Activated T-helper 17 cell treated with anti-CD3 and anti-CD28 coated beads, Interleukin-2, amount 50 U/mL, for 72 hours (primary cell): ENCODE data around the gene ZNF695. TPM values are rescaled to one million over a fixed set of nuclear protein-coding genes. Genes with fewer than 3 reads are reported as not detected.
"Not testable (repeated sequence)": the region's sequence is repeated elsewhere in the genome, so short reads cannot be mapped to it uniquely, and the experiment has no call there.

Experiments used
- ATAC-seq: fragments of 150-1000 bp; cut with Tn5 transposase; replicated peaks from 2 replicates; pipeline ENCODE4 v1.10.0; 2021; ENCODE audit warnings: mild to moderate bottlenecking, moderate library complexity
- H3K27ac Mint-ChIP-seq: one replicate; pipeline ENCODE4 v1.8.0; 2022; ENCODE audit warnings: mixed read lengths
- H3K27me3 Mint-ChIP-seq: one replicate; pipeline ENCODE4 v1.8.0; 2022; ENCODE audit warnings: mixed read lengths
- H3K36me3 Mint-ChIP-seq: one replicate; pipeline ENCODE4 v1.8.0; 2022; ENCODE audit warnings: low read depth, mild to moderate bottlenecking, mixed read lengths
- H3K4me1 Mint-ChIP-seq: one replicate; pipeline ENCODE4 v1.8.0; 2022; ENCODE audit warnings: mixed read lengths
- H3K4me3 Mint-ChIP-seq: one replicate; pipeline ENCODE4 v1.8.0; 2022; ENCODE audit warnings: mild to moderate bottlenecking, mixed read lengths
- H3K9me3 Mint-ChIP-seq: one replicate; pipeline ENCODE4 v1.8.0; 2022; ENCODE audit warnings: mixed read lengths
- total RNA-seq, 2 donors: library from RNA; stranded (reverse); gene quantifications; one replicate each; pipeline ENCODE4 v1.2.3, GENCODE V29; 2022

ZNF695 gene
- total RNA-seq = under 1 TPM; 0.15 to 0.58 TPM

- Mint-ChIP-seq H3K4me1 (no peaks in the 10 kb centered on the region), H3K9me3 (peaks cover 10% of the 10 kb centered on the region), H3K36me3 (peaks cover 19% of the 10 kb centered on the region), H3K27me3 (peaks cover 22% of the 10 kb centered on the region), H3K27ac (no peak within 1 kb of the TSS), H3K4me3 (peak within 1 kb of the TSS; percentile 68)
- peak; percentile 92 for ATAC-seq
These were observed at the start of gene ZNF695 for GRCh38 chr1:247007511-247008405. Gene ZNF695 (minus strand): TSS chr1:247008057. CDS start chr1:247007908, 149 bp downstream.

- no peaks in the 10 kb centered on the region for H3K4me1 Mint-ChIP-seq
These were observed 48.2 kb upstream of the ZNF695 start for GRCh38 chr1:247056071-247056470.

GRCh38 chr1:247054992-247055415 lies 47.1 kb upstream of the ZNF695 start:
- H3K4me1 Mint-ChIP-seq = no peaks in the 10 kb centered on the region
- H3K9me3 Mint-ChIP-seq = peaks cover 33% of the 10 kb centered on the region
- ATAC-seq = no peak
- no peak overlapping the region for H3K27ac Mint-ChIP-seq
- no peaks in the 10 kb centered on the region for H3K27me3 Mint-ChIP-seq
- H3K36me3 Mint-ChIP-seq = peaks cover 9% of the 10 kb centered on the region
- H3K4me3 Mint-ChIP-seq = no peak overlapping the region

More at GRCh38 chr1:247056071-247056470, 48.2 kb upstream of the ZNF695 start:
- H3K27me3 Mint-ChIP-seq = no peaks in the 10 kb centered on the region
- no peak overlapping the region for H3K4me3 Mint-ChIP-seq
- H3K36me3 Mint-ChIP-seq = peaks cover 9% of the 10 kb centered on the region
- no peak for ATAC-seq
- peaks cover 30% of the 10 kb centered on the region for H3K9me3 Mint-ChIP-seq
- no peak overlapping the region for H3K27ac Mint-ChIP-seq

GRCh38 chr1:247047702-247048101 lies 39.8 kb upstream of the ZNF695 start:
- ATAC-seq = no peak
- no peak overlapping the region for H3K27ac Mint-ChIP-seq
- no peaks in the 10 kb centered on the region for H3K4me1 Mint-ChIP-seq
- no peak overlapping the region for H3K4me3 Mint-ChIP-seq
- peaks cover 5% of the 10 kb centered on the region for H3K36me3 Mint-ChIP-seq
- peaks cover 37% of the 10 kb centered on the region for H3K9me3 Mint-ChIP-seq
- no peaks in the 10 kb centered on the region for H3K27me3 Mint-ChIP-seq

- H3K27me3 Mint-ChIP-seq = no peaks in the 10 kb centered on the region
- peaks cover 9% of the 10 kb centered on the region for H3K36me3 Mint-ChIP-seq
- peaks cover 40% of the 10 kb centered on the region for H3K9me3 Mint-ChIP-seq
- no peak for ATAC-seq
- H3K27ac Mint-ChIP-seq = no peak overlapping the region
- H3K4me1 Mint-ChIP-seq = no peaks in the 10 kb centered on the region
- no peak overlapping the region for H3K4me3 Mint-ChIP-seq
These were observed 39.4 kb upstream of the ZNF695 start for GRCh38 chr1:247047260-247047659.

GRCh38 chr1:247043406-247043805 lies 35.5 kb upstream of the ZNF695 start:
- Mint-ChIP-seq H3K27me3 (no peaks in the 10 kb centered on the region), H3K9me3 (peaks cover 28% of the 10 kb centered on the region), H3K4me3 (no peak overlapping the region), H3K27ac (no peak overlapping the region), H3K36me3 (peaks cover 32% of the 10 kb centered on the region), H3K4me1 (no peaks in the 10 kb centered on the region)
- no peak for ATAC-seq

- H3K27ac Mint-ChIP-seq = no peak overlapping the region
- H3K4me1 Mint-ChIP-seq = no peaks in the 10 kb centered on the region
- ATAC-seq = no peak
- H3K9me3 Mint-ChIP-seq = peaks cover 23% of the 10 kb centered on the region
- H3K4me3 Mint-ChIP-seq = no peak overlapping the region
- peaks cover 60% of the 10 kb centered on the region for H3K36me3 Mint-ChIP-seq
- H3K27me3 Mint-ChIP-seq = no peaks in the 10 kb centered on the region
These were observed 29.9 kb upstream of the ZNF695 start for GRCh38 chr1:247037511-247038320.

- H3K36me3 Mint-ChIP-seq = peaks cover 22% of the 10 kb centered on the region
- peaks cover 28% of the 10 kb centered on the region for H3K9me3 Mint-ChIP-seq
- not testable (repeated sequence) for H3K27ac Mint-ChIP-seq, H3K4me1 Mint-ChIP-seq, ATAC-seq, H3K4me3 Mint-ChIP-seq, H3K27me3 Mint-ChIP-seq
These were observed 24.4 kb upstream of the ZNF695 start for GRCh38 chr1:247032306-247032705.

GRCh38 chr1:247024658-247025057 lies 16.8 kb upstream of the ZNF695 start:
- not testable (repeated sequence) for H3K4me3 Mint-ChIP-seq, H3K27me3 Mint-ChIP-seq, ATAC-seq, H3K27ac Mint-ChIP-seq, H3K36me3 Mint-ChIP-seq, H3K4me1 Mint-ChIP-seq
- peaks cover 29% of the 10 kb centered on the region for H3K9me3 Mint-ChIP-seq

GRCh38 chr1:247013391-247013790 lies 5.5 kb upstream of the ZNF695 start:
- Mint-ChIP-seq H3K4me3 (no peak overlapping the region), H3K36me3 (peaks cover 2% of the 10 kb centered on the region), H3K27me3 (peaks cover 5% of the 10 kb centered on the region), H3K9me3 (peaks cover 10% of the 10 kb centered on the region), H3K27ac (no peak overlapping the region), H3K4me1 (no peaks in the 10 kb centered on the region)
- ATAC-seq = no peak

GRCh38 chr1:247008406-247008799 lies 546 bp upstream of the ZNF695 start:
- peaks cover 17% of the 10 kb centered on the region for H3K27me3 Mint-ChIP-seq
- peaks cover 7% of the 10 kb centered on the region for H3K9me3 Mint-ChIP-seq
- H3K4me1 Mint-ChIP-seq = no peaks in the 10 kb centered on the region
- H3K27ac Mint-ChIP-seq = no peak overlapping the region
- peaks cover 19% of the 10 kb centered on the region for H3K36me3 Mint-ChIP-seq
- ATAC-seq = no peak
- peak overlapping the region; percentile 68 for H3K4me3 Mint-ChIP-seq

GRCh38 chr1:247004081-247004480 lies 3.8 kb downstream of the ZNF695 start:
- H3K4me3 Mint-ChIP-seq, H3K4me1 Mint-ChIP-seq, H3K27ac Mint-ChIP-seq, ATAC-seq: not testable (repeated sequence)
- Mint-ChIP-seq H3K27me3 (peaks cover 40% of the 10 kb centered on the region), H3K36me3 (peaks cover 19% of the 10 kb centered on the region), H3K9me3 (peaks cover 20% of the 10 kb centered on the region)

GRCh38 chr1:246989901-246990300 lies 18.0 kb downstream of the ZNF695 start:
- no peak overlapping the region for H3K27ac Mint-ChIP-seq
- H3K27me3 Mint-ChIP-seq = peaks cover 3% of the 10 kb centered on the region
- no peak overlapping the region for H3K4me3 Mint-ChIP-seq
- H3K4me1 Mint-ChIP-seq = no peaks in the 10 kb centered on the region
- no peak for ATAC-seq
- peaks cover 42% of the 10 kb centered on the region for H3K9me3 Mint-ChIP-seq
- no peaks in the 10 kb centered on the region for H3K36me3 Mint-ChIP-seq

GRCh38 chr1:246988316-246988715 lies 19.5 kb downstream of the ZNF695 start:
- H3K9me3 Mint-ChIP-seq = peaks cover 42% of the 10 kb centered on the region
- no peak overlapping the region for H3K4me3 Mint-ChIP-seq
- no peaks in the 10 kb centered on the region for H3K4me1 Mint-ChIP-seq
- no peaks in the 10 kb centered on the region for H3K36me3 Mint-ChIP-seq
- no peak for ATAC-seq
- H3K27ac Mint-ChIP-seq = no peak overlapping the region
- peaks cover 3% of the 10 kb centered on the region for H3K27me3 Mint-ChIP-seq
